Skeletal muscle tissue (tissue), 4 donors: Measurements from ENCODE around the gene MAP4. TPM values are rescaled to one million over a fixed set of nuclear protein-coding genes. Genes with fewer than 3 reads are reported as not detected.
"Not testable (repeated sequence)": the region's sequence is repeated elsewhere in the genome, so short reads cannot be mapped to it uniquely, and the experiment has no call there.

ENCODE experiments used
- H3K27ac ChIP-seq: one replicate; pipeline ENCODE4 v1.7.0; 2013; ENCODE audit warnings: mild to moderate bottlenecking, low read depth, low read length, inconsistent platforms
- H3K27me3 ChIP-seq, 3 donors: one replicate each; pipeline ENCODE4 v1.7.0; 2013; ENCODE audit warnings: low read length in 3 of 3; ENCODE audit not compliant: control insufficient read depth in 3 of 3, insufficient read depth in 3 of 3
- H3K36me3 ChIP-seq, 3 donors: one replicate each; pipeline ENCODE4 v1.7.0; 2013; ENCODE audit warnings: low read length in 3 of 3; ENCODE audit not compliant: control insufficient read depth in 3 of 3, insufficient read depth in 3 of 3
- H3K4me1 ChIP-seq, 3 donors: one replicate each; pipeline ENCODE4 v1.7.0; 2013; ENCODE audit warnings: low read length in 3 of 3, mild to moderate bottlenecking in 3 of 3; ENCODE audit not compliant: control insufficient read depth in 3 of 3, insufficient read depth in 3 of 3
- H3K4me3 ChIP-seq, 3 donors: one replicate each; pipeline ENCODE4 v1.7.0; 2013; ENCODE audit warnings: low read length in 3 of 3
- H3K9ac ChIP-seq, 3 donors: one replicate each; pipeline ENCODE4 v1.7.0; 2013; ENCODE audit warnings: low read length in 3 of 3, mild to moderate bottlenecking in 3 of 3, moderate library complexity in 2 of 3, low read depth in 1 of 3
- H3K9me3 ChIP-seq, 3 donors: one replicate each; pipeline ENCODE4 v1.7.0; 2013; ENCODE audit warnings: low read length in 3 of 3; ENCODE audit not compliant: control insufficient read depth in 3 of 3
- total RNA-seq: library from RNA; depleted of rRNA; stranded (reverse); fragments of >200 nt; gene quantifications from one replicate; pipeline ENCODE4 v1.2.3, GENCODE V29; 2014
- donor health status: Osteomylitis.

The MAP4 gene
- total RNA-seq, 1 donor from 2014 or later, result 106 TPM

DNA sequence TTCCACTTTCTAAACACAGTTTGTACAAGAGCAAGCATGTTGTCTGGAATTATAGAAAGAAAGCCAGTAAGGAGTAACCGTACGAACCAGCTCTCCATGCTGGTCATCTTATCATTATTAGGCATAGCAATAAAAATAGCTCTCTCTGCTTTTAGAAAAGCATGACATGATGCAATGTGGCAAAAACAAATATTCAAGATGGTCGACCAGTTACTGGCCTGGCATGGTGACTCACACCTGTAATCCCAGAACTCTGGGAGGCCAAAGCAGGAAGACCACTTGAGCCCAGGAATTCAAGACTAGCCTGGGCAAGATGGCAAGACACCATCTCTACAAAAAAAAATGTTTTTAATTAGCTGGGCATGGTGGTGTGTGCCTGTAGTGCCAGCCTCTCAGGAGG lies 2.6 kb upstream of the MAP4 start:
- no peaks in the 10 kb centered on the region for H3K9me3 ChIP-seq

GRCh38 chr3:48015431-48016180 lies 610 bp downstream of the MAP4 start:
- no peaks in the 10 kb centered on the region for H3K36me3 ChIP-seq
- no peaks in the 10 kb centered on the region for H3K27me3 ChIP-seq
- peak overlapping the region; percentile 69 to 83 (median 83) for H3K9ac ChIP-seq
- peak overlapping the region; percentile 93 for H3K27ac ChIP-seq
- peak overlapping the region; percentile 64 to 76 (median 66) for H3K4me3 ChIP-seq
- no peaks in the 10 kb centered on the region for H3K9me3 ChIP-seq
- H3K4me1 ChIP-seq, result peaks cover 31 to 60% (median 50%) of the 10 kb centered on the region in 3 donors

More for the DNA sequence above, 2.6 kb upstream of the MAP4 start:
- no peaks in the 10 kb centered on the region for H3K27me3 ChIP-seq
- peak overlapping the region; percentile 93 for H3K27ac ChIP-seq
- no peaks in the 10 kb centered on the region for H3K36me3 ChIP-seq
- no peak overlapping the region for H3K4me3 ChIP-seq
- no peak overlapping the region for H3K9ac ChIP-seq
- peaks cover 21 to 57% (median 37%) of the 10 kb centered on the region in 3 donors for H3K4me1 ChIP-seq

GRCh38 chr3:48014358-48014757 lies 1.9 kb downstream of the MAP4 start:
- Histone ChIP-seq H3K9me3 (no peaks in the 10 kb centered on the region), H3K9ac (peak overlapping the region; percentile 59 to 83 (median 69)), H3K27me3 (no peaks in the 10 kb centered on the region), H3K27ac (peak overlapping the region; percentile 93), H3K4me3 (peak overlapping the region; percentile 49 to 64 (median 62)), H3K4me1 (peaks cover 40 to 57% (median 50%) of the 10 kb centered on the region in 3 donors), H3K36me3 (peaks cover 0 to 2% (median 2%) of the 10 kb centered on the region in 3 donors)

DNA sequence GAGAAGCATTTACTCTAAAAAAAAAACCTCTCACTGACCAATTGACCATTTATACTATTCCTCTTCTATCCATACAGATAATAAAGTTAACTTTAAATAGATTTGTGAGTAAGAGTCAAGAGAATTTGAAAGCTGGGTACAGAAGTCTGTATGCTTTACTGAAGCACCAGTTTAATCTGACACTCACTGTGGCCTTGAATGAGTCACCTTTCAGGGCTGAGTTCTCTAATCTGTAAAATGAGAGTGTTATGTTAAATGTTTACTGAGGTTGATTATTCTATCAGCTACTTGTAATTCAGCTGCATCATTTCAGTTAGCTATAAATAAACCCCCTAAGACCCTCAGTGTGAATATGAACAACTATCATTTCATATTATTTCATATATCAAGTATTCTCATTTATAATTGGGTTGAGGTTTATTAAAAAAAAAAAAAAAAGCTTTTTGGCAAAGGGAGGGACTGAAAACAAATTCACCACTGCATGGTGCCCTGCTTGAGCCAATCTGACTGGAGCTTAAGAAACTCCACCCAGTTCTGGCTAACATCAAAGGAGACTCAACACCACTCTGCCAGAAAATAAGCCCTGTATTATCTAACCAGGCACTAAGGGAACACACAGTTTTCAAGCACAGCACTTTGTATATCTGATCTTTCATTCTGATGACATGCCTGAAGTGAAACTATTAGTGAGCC lies 2.8 kb downstream of the MAP4 start:
- Histone ChIP-seq H3K36me3 (peaks cover 0 to 4% (median 4%) of the 10 kb centered on the region in 3 donors), H3K4me3 (peak overlapping the region; percentile 49 to 64 (median 62)), H3K27me3 (no peaks in the 10 kb centered on the region), H3K27ac (peak overlapping the region; percentile 93), H3K4me1 (peaks cover 40 to 60% (median 46%) of the 10 kb centered on the region in 3 donors), H3K9me3 (no peaks in the 10 kb centered on the region), H3K9ac (peak overlapping the region; percentile 59 to 83 (median 69))

DNA sequence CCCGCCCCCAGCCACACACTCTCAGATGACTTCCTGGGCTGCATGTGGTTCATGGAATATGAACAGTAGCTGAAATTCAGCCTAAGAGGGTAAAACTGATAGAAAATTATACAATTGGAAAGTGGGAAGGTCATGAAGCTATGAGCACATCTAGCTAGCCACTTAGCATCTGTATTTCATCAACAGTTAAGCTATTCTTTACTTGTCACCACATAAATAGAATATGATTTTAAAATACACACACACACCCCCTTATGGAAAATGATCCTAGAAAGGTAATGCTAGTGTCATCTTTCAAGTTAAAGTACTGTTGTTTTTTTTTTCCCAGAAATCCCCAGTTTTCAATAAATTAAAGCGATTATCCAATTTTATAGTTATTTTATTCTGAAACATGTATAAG lies 3.6 kb downstream of the MAP4 start:
- H3K9me3 ChIP-seq, result no peaks in the 10 kb centered on the region
- H3K4me3 ChIP-seq, result peak overlapping the region in 1 of 3 donors; percentile 30
- no peaks in the 10 kb centered on the region for H3K27me3 ChIP-seq
- peaks cover 39 to 60% (median 48%) of the 10 kb centered on the region in 3 donors for H3K4me1 ChIP-seq
- H3K36me3 ChIP-seq, result peaks cover 0 to 4% (median 4%) of the 10 kb centered on the region in 3 donors
- H3K27ac ChIP-seq, result peak overlapping the region; percentile 93
- H3K9ac ChIP-seq, result peak overlapping the region in 2 of 3 donors; percentile 25 to 30

- H3K27me3 ChIP-seq, H3K9me3 ChIP-seq, H3K9ac ChIP-seq, H3K36me3 ChIP-seq, H3K27ac ChIP-seq, H3K4me3 ChIP-seq: not testable (repeated sequence)
- peaks cover 17 to 48% (median 43%) of the 10 kb centered on the region in 3 donors for H3K4me1 ChIP-seq
These were observed 8.2 kb downstream of the MAP4 start for GRCh38 chr3:48008066-48008465.

DNA sequence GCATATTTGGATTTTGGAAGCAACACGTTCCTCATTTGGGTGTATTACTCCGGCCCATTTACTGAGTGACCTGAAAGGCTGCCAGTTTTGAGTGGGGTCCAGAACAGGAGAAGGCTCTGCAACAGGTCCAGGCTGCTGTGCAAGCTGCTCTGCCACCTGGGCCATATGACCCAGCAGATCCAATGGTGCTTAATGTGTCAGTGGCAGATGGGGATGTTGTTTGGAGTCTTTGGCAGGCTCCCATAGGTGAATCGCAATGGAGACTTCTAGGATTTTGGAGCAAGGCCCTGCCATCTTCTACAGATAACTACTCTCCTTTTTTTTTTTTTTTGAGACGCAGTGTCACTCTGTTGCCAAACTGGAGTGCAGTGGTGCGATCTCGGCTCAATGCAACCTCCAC lies 8.9 kb downstream of the MAP4 start:
- not testable (repeated sequence) for H3K27ac ChIP-seq
- peaks cover 17 to 48% (median 43%) of the 10 kb centered on the region in 3 donors for H3K4me1 ChIP-seq

DNA sequence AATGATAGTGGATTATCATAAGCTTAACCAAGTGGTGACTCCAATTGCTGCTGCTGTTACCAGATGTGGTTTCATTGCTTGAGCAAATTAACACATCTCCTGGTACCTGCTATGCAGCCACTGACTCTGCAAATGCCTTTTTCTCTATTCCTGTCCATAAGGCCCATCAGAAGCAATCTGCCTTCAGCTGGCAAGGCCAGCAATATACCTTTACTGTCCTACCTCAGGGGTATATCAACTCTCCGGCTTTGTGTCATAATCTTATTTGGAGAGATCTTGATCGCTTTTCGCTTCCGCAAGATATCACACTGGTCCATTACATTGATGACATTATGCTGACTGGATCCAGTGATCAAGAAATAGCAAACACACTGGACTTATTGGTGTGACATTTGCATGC lies 9.4 kb downstream of the MAP4 start:
- H3K9ac ChIP-seq, H3K27me3 ChIP-seq, H3K9me3 ChIP-seq, H3K4me3 ChIP-seq, H3K36me3 ChIP-seq, H3K27ac ChIP-seq: not testable (repeated sequence)
- H3K4me1 ChIP-seq, result peaks cover 14 to 43% (median 38%) of the 10 kb centered on the region in 3 donors

More for the DNA sequence above, 8.9 kb downstream of the MAP4 start:
- not testable (repeated sequence) for H3K4me3 ChIP-seq, H3K9ac ChIP-seq, H3K36me3 ChIP-seq, H3K27me3 ChIP-seq, H3K9me3 ChIP-seq

GRCh38 chr3:48004694-48005093 lies 11.5 kb downstream of the MAP4 start:
- peaks cover 2 to 40% (median 22%) of the 10 kb centered on the region in 3 donors for H3K4me1 ChIP-seq
- no peaks in the 10 kb centered on the region for H3K27me3 ChIP-seq
- no peak overlapping the region for H3K27ac ChIP-seq
- H3K4me3 ChIP-seq, result no peak overlapping the region
- H3K9ac ChIP-seq, result no peak overlapping the region
- H3K9me3 ChIP-seq, result no peaks in the 10 kb centered on the region
- H3K36me3 ChIP-seq, result peaks cover 0 to 4% (median 4%) of the 10 kb centered on the region in 3 donors

GRCh38 chr3:48002787-48003186 lies 13.4 kb downstream of the MAP4 start:
- Histone ChIP-seq H3K36me3 (peaks cover 0 to 3% (median 0%) of the 10 kb centered on the region in 3 donors), H3K27ac (no peak overlapping the region), H3K27me3 (no peaks in the 10 kb centered on the region), H3K4me3 (no peak overlapping the region), H3K4me1 (peaks cover under 1 to 30% (median 15%) of the 10 kb centered on the region in 3 donors), H3K9me3 (no peaks in the 10 kb centered on the region), H3K9ac (no peak overlapping the region)
